GM19463 (cell line): ENCODE data around the gene S1PR5.

Experiments
- ATAC-seq: cut with Tn5 transposase; IDR thresholded peaks from one replicate; pipeline ENCODE4 v1.9.1; 2021; ENCODE audit warnings: mild to moderate bottlenecking, moderate library complexity; ENCODE audit not compliant: unreplicated experiment

The S1PR5 gene

DNA sequence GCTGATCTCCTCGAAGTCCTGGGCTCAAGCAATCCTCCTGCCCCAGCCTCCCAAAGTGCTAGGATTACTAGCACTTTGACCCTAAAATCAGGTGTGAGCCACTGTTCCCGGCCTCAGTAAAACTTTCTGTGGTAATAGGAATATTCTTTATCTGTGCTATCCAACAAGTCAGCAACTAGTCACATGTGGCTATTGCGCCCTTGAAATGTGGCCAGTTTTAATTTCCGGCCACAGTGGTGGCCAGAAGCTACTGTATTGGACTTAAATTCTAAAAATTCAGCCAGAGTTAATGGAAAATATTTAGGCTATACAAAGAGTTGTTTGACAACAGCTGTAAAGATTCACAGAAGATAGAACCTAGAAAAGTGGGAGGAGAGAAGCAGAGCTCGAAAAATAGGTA, 44.1 kb downstream of the S1PR5 start:
- no peak for ATAC-seq

DNA sequence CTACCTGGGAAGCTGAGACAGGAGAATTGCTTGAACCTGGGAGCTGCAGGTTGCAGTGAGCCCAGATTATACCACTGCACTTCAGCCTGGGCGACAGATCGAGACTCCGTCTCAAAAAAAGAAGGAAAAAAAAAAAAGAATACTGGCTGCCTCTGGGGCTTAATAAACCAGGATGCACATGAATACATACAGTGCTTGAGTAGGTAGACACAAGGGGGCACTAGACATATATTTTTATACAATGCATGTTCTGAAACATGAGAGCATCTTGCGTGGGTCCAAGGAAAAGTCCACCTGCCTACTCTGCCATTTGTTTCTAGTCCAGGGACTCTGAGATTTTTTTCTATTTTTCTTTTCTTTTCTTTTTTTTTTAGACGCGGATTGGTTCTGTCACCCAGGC, 45.3 kb downstream of the S1PR5 start:
- ATAC-seq = no peak

DNA sequence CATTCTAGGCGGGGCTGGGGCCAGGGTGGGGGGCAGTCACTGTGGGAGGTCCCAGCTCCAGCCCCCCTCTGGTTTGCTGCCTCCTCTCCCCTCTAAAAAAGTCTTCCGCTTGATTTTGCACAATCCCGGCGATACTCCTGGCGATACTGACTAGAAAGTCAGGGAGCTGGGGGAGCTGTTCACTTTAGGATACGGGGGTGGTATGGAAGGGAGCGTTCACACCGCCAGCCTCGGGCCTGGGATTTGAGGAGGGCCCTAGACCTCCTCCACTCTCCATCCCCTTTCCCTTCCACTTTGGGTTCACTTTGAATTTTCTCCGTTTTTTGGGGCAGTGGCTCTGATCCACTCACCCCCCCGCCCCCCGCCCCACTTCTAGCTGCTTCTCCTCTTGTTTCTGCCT, 49.1 kb downstream of the S1PR5 start:
- no peak for ATAC-seq

DNA sequence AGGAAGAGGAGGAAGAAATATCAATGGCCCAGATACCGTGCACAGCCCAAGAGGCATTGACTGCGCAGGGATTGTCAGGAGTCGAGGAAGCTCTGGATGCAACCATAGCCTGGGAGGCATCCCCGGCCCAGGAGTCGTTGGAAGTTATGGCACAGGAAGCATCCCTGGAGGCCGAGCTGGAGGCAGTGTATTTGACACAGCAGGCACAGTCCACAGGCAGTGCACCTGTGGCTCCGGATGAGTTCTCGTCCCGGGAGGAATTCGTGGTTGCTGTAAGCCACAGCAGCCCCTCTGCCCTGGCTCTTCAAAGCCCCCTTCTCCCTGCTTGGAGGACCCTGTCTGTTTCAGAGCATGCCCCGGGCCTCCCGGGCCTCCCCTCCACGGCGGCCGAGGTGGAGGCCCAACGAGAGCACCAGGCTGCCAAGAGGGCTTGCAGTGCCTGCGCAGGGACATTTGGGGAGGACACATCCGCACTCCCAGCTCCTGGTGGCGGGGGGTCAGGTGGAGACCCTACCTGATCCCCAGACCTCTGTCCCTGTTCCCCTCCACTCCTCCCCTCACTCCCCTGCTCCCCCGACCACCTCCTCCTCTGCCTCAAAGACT, 50.0 kb downstream of the S1PR5 start:
- ATAC-seq = no peak

DNA sequence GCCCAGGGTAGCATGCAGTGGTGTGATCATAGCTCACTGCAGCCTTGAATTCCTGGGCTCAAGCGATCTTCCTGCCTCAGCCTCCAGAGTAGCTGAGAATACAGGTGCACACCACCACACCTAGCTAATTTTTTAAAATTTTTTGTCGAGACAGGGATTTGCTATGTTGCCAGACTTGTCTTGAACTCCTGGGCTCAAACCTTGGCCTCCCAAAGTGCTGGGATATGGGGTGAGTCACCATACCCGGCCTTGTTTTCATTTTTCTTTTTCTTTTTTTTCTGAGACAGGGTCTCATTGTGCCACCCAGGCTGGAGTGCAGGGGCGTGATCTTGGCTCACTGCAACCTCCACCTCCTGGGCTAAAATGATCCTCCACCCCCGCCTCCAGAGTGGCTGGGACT, 52.8 kb downstream of the S1PR5 start:
- no peak for ATAC-seq
